ENCODE data around the gene ACR. TPM values are rescaled to one million over a fixed set of nuclear protein-coding genes. Genes with fewer than 3 reads are reported as not detected.

ACR gene
- total and polyA plus RNA-seq, 2 of the 8 experiments (the other 6 are each of a cell fraction or from before 2014, with no cell fraction given), result 0.56 TPM; not detected in 1

GRCh38 chr22:50717709-50718351, 20.2 kb upstream of the ACR start:
- no peak overlapping the region for H3K14ac ChIP-seq (ENCODE audit: insufficient read length)
- DNase-seq (ENCODE audit: low read depth in 1 of 2, low spot score in 2 of 2) (no peak), FAIRE-seq (no peak)
- no peak overlapping the region for H2BK12ac ChIP-seq (ENCODE audit: low read depth, low read length)
- H2BK20ac ChIP-seq (ENCODE audit: low read length), result no peak overlapping the region
- H3K4me2 ChIP-seq (ENCODE audit: insufficient read depth in 1 of 2, low read depth in 2 of 2, low read length in 2 of 2), result no peak overlapping the region
- CTCF ChIA-PET (ENCODE audit: partially characterized antibody), result interaction anchor here (0.7 to 1.4 kb wide), 3 partner anchors 18 to 79 kb away, joined by 3 to 5 read pairs (median 4); no protein-coding TSS in a partner anchor
- H2AFZ ChIP-seq (ENCODE audit: low read length), result no peak overlapping the region
- H3K4ac ChIP-seq (replicated peaks; ENCODE audit: insufficient read length, low read depth, low read length), result no peak overlapping the region
- H3K9ac ChIP-seq (replicated peaks in 1 of 4; ENCODE audit: extremely low read depth in 1 of 4, low read depth in 3 of 4, low read length in 3 of 4), result no peak overlapping the region
- peaks cover 1% of the 10 kb centered on the region; the same call in 1 of the 2 replicates for H3K23me2 ChIP-seq (ENCODE audit: low read depth, low read length)
- H2AK5ac ChIP-seq (ENCODE audit: low read depth, low read length), result no peak overlapping the region
- H4K5ac ChIP-seq (ENCODE audit: insufficient read length, low read depth, low read length), result no peak overlapping the region
- no peak overlapping the region for H3K18ac ChIP-seq (ENCODE audit: extremely low read depth, low read length)
- H4K8ac ChIP-seq (ENCODE audit: extremely low read depth, insufficient read depth, low read length), result no peak overlapping the region
- POLR2A ChIA-PET (ENCODE audit: partially characterized antibody), result no interaction called here
- peaks cover 0 to 7% (median 0%) of the 10 kb centered on the region in 4 experiments; a peak in 1 of 8 replicates for H3K36me3 ChIP-seq (ENCODE audit: control insufficient read depth in 2 of 4, insufficient read depth in 4 of 4, low read length in 3 of 4)
- H2BK5ac ChIP-seq (ENCODE audit: low read depth, low read length), result no peak overlapping the region
- peaks cover 11 to 26% of the 10 kb centered on the region in 2 experiments for H4K20me1 ChIP-seq (replicated peaks in 1 of 2; ENCODE audit: control insufficient read depth in 1 of 2, insufficient read depth in 2 of 2, low read length in 2 of 2)
- peaks cover 31 to 51% (median 44%) of the 10 kb centered on the region in 4 experiments for H3K27me3 ChIP-seq (replicated peaks in 1 of 4; ENCODE audit: control insufficient read depth in 3 of 4, extremely low read depth in 1 of 4, insufficient read depth in 3 of 4, low read length in 3 of 4)
- H3K23ac ChIP-seq (ENCODE audit: insufficient read length), result no peak overlapping the region
- TF ChIP-seq NANOG (IDR thresholded peaks at IDR 0.05; ENCODE audit: insufficient read depth, low read depth, low read length, poor library complexity, severe bottlenecking) (no peak), CTCF (IDR thresholded peaks at IDR 0.05; ENCODE audit: control extremely low read depth in 1 of 3, insufficient read depth in 1 of 3, low read depth in 1 of 3, low read length in 3 of 3) (peak; percentile 4 to 15 (median 11); a peak in 2 of 4 replicates), RAD21 (IDR thresholded peaks at IDR 0.05 in 1 of 2, conservative IDR thresholded peaks at IDR 0.05 in 1 of 2; ENCODE audit: low read depth in 2 of 2, low read length in 2 of 2) (peak; percentile 37 to 49)
- H2BK15ac ChIP-seq (ENCODE audit: low read length), result no peak overlapping the region
- WGBS, 2 experiments (ENCODE audit: extremely low coverage in 1 of 2, insufficient coverage in 1 of 2, insufficient read length in 1 of 2, insufficient replicate concordance in 2 of 2, low coverage in 1 of 2, low lambda C conversion rate in 2 of 2, missing lambda C conversion rate in 1 of 2), result 84% methylated on average over 10 of the region's 10 CpGs; no CpG with 5 or more reads in 1 of the 2 experiments
- no peak overlapping the region for H3K56ac ChIP-seq (replicated peaks; ENCODE audit: insufficient read length, low read depth, low read length)
- no peak overlapping the region for H4K91ac ChIP-seq (replicated peaks; ENCODE audit: insufficient read length, low read length)
- H3K79me1 ChIP-seq (ENCODE audit: low read depth, low read length), result no peaks in the 10 kb centered on the region
- H3K9me3 ChIP-seq (ENCODE audit: insufficient read depth in 2 of 2, low read depth in 1 of 2, low read length in 1 of 2), result no peaks in the 10 kb centered on the region
- no peaks in the 10 kb centered on the region for H3K79me2 ChIP-seq (ENCODE audit: control insufficient read depth in 1 of 2, insufficient read depth in 2 of 2, low read length in 2 of 2)
- H3K4me3 ChIP-seq (ENCODE audit: extremely low read depth in 1 of 4, insufficient read depth in 2 of 4, low read depth in 3 of 4, low read length in 4 of 4), result no peak overlapping the region
- no peak overlapping the region for H3K27ac ChIP-seq (ENCODE audit: low read depth, low read length)
- H2BK120ac ChIP-seq (replicated peaks; ENCODE audit: low read depth, low read length), result no peak overlapping the region
- peaks cover 0 to 6% (median 0%) of the 10 kb centered on the region in 4 experiments; a peak in 2 of 7 replicates for H3K4me1 ChIP-seq (replicated peaks in 1 of 4; ENCODE audit: control insufficient read depth in 3 of 4, insufficient read depth in 4 of 4, low read length in 3 of 4)

All from H1 (cell line).